Right lobe of liver (tissue), 4 donors: ENCODE data around the gene FBXO17.

ENCODE experiments used
- POLR2A ChIP-seq: fragments of 450-650 bp; IDR thresholded peaks from one replicate; pipeline ENCODE4 v1.6.1; 2017; ENCODE audit warnings: antibody characterized with exemption, mild to moderate bottlenecking
- TF ChIP-seq, protein P1 (sequence below), 4 donors: fragments of 200-600 bp in 3 of 4; fragments of 450-650 bp in 1 of 4; IDR thresholded peaks; one replicate each; pipeline versions ENCODE4 v1.5.1 to v1.8.0; 2016 to 2022; ENCODE audit warnings: antibody characterized with exemption in 4 of 4, mild to moderate bottlenecking in 2 of 4
- donor health status: DM: no; HTN: no; CAD: no.
- donor health status: DM: no; HTN: no; CAD: no.
- donor health status: DM: no; HTN: yes; CAD: no.

GRCh38 chr19:38933544-38933943, 42.0 kb downstream of the FBXO17 start:
- TF ChIP-seq POLR2A: no peak
- TF ChIP-seq, protein P1, sequence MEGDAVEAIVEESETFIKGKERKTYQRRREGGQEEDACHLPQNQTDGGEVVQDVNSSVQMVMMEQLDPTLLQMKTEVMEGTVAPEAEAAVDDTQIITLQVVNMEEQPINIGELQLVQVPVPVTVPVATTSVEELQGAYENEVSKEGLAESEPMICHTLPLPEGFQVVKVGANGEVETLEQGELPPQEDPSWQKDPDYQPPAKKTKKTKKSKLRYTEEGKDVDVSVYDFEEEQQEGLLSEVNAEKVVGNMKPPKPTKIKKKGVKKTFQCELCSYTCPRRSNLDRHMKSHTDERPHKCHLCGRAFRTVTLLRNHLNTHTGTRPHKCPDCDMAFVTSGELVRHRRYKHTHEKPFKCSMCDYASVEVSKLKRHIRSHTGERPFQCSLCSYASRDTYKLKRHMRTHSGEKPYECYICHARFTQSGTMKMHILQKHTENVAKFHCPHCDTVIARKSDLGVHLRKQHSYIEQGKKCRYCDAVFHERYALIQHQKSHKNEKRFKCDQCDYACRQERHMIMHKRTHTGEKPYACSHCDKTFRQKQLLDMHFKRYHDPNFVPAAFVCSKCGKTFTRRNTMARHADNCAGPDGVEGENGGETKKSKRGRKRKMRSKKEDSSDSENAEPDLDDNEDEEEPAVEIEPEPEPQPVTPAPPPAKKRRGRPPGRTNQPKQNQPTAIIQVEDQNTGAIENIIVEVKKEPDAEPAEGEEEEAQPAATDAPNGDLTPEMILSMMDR (IDR thresholded peaks at IDR 0.05): no peak
